Measurements from ENCODE around the gene DAB1. TPM values are rescaled to one million over a fixed set of nuclear protein-coding genes. Genes with fewer than 3 reads are reported as not detected.

Gene DAB1
- total RNA-seq, 4 donors from 2014 or later, result 0.22 TPM; not detected in 3

DNA sequence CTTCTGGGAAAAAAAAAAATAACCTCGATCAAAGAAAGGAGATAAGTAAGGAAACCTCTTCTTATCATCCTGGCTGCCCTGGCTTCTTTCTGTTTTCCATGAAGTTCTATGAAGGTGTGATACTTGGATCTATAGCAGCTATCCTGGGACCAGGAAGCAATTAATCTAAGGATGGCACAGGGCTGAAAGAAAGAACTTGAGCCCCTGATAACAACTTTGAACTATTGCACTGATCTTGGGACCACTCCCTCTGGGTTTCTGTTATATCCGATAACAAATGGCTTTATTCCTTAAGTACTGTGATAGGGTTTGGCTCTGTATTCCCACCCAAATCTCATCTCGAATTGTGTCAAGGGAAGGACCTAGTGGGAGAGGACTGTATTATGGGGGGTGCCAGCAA is 104.1 kb downstream of the DAB1 start:
- intact Hi-C loops (cut with DNase I; ENCODE audit: low total_unique reads), result no loop called here
- TF ChIP-seq POLR2A (IDR thresholded peaks at IDR 0.05), result no peak
- TF ChIP-seq, protein P1, sequence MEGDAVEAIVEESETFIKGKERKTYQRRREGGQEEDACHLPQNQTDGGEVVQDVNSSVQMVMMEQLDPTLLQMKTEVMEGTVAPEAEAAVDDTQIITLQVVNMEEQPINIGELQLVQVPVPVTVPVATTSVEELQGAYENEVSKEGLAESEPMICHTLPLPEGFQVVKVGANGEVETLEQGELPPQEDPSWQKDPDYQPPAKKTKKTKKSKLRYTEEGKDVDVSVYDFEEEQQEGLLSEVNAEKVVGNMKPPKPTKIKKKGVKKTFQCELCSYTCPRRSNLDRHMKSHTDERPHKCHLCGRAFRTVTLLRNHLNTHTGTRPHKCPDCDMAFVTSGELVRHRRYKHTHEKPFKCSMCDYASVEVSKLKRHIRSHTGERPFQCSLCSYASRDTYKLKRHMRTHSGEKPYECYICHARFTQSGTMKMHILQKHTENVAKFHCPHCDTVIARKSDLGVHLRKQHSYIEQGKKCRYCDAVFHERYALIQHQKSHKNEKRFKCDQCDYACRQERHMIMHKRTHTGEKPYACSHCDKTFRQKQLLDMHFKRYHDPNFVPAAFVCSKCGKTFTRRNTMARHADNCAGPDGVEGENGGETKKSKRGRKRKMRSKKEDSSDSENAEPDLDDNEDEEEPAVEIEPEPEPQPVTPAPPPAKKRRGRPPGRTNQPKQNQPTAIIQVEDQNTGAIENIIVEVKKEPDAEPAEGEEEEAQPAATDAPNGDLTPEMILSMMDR (IDR thresholded peaks at IDR 0.05 in 4 of 5, conservative IDR thresholded peaks at IDR 0.05 in 1 of 5), result no peak

DNA sequence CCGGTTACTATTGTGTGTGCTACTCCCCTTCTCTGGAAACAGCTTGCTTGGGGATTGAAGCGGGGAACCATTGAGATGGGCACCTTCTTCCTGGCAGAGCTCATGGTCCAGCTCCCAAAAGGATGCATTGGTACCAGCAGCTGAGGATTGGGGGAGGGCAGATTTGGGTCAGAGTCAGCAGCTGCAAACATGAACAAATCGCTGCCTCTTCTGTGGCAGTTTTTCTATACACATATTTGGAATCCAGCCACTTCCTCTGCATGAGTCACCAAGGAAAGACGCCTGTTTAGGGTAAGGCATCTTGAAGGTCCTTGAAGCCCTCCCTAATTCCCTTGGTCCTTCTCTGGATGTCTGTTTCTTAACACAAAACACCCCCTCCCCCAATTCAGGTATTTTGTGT is 104.7 kb downstream of the DAB1 start:
- TF ChIP-seq, protein P1 (IDR thresholded peaks at IDR 0.05 in 4 of 5, conservative IDR thresholded peaks at IDR 0.05 in 1 of 5), result no peak
- no peak for TF ChIP-seq POLR2A (IDR thresholded peaks at IDR 0.05)
- in situ Hi-C loops (cut with MboI; ENCODE audit: low sequenced_read_pairs in 4 of 4), result no loop called here
- no peaks in the 10 kb centered on the region for H3K4me1 ChIP-seq
- ATAC-seq (no peak), DNase-seq (no peak)
- no peaks in the 10 kb centered on the region for H3K9me3 ChIP-seq
- H3K27ac ChIP-seq, result no peak overlapping the region
- H3K27me3 ChIP-seq, result no peaks in the 10 kb centered on the region
- intact Hi-C loops (cut with DNase I; ENCODE audit: low total_unique reads), result no loop called here
- no peak overlapping the region for H3K4me3 ChIP-seq
- no peaks in the 10 kb centered on the region for H3K36me3 ChIP-seq

More for the DNA sequence above, 104.1 kb downstream of the DAB1 start:
- in situ Hi-C loops (cut with MboI; ENCODE audit: low sequenced_read_pairs in 4 of 4), result no loop called here
- Histone ChIP-seq H3K36me3 (no peaks in the 10 kb centered on the region), H3K4me1 (no peaks in the 10 kb centered on the region), H3K4me3 (no peak overlapping the region), H3K9me3 (no peaks in the 10 kb centered on the region), H3K27me3 (no peaks in the 10 kb centered on the region), H3K27ac (no peak overlapping the region)
- DNase-seq (no peak), ATAC-seq (no peak)

DNA sequence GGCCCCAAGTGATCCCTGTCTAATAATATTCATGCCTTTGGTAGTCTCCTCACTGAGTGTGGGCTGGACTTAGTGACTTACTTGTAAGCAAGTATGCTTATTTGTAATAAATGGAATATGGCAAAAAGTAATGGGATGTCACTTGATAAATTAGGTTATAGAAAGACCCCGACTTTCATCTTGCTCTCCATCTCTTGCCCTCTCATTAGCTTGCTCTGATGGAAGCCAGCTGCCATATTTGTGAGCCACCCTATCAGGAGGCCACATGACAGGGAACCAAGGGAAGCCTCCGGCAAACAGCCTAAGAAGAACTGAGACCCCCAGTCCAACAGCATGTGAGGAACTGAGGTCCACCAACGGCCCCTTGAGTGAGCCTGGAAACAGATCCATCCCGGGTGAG is 107.0 kb downstream of the DAB1 start:
- H3K9me3 ChIP-seq, result no peaks in the 10 kb centered on the region
- intact Hi-C loops (cut with DNase I; ENCODE audit: low total_unique reads) (no loop called here), in situ Hi-C loops (cut with MboI; ENCODE audit: low sequenced_read_pairs in 4 of 4) (no loop called here)
- no peak overlapping the region for H3K4me3 ChIP-seq
- H3K27ac ChIP-seq, result no peak overlapping the region
- DNase-seq, result no peak
- ATAC-seq, result no peak
- no peaks in the 10 kb centered on the region for H3K27me3 ChIP-seq
- no peaks in the 10 kb centered on the region for H3K4me1 ChIP-seq
- TF ChIP-seq POLR2A (IDR thresholded peaks at IDR 0.05), result no peak
- TF ChIP-seq, protein P1 (IDR thresholded peaks at IDR 0.05 in 4 of 5, conservative IDR thresholded peaks at IDR 0.05 in 1 of 5), result no peak
- H3K36me3 ChIP-seq, result no peaks in the 10 kb centered on the region

DNA sequence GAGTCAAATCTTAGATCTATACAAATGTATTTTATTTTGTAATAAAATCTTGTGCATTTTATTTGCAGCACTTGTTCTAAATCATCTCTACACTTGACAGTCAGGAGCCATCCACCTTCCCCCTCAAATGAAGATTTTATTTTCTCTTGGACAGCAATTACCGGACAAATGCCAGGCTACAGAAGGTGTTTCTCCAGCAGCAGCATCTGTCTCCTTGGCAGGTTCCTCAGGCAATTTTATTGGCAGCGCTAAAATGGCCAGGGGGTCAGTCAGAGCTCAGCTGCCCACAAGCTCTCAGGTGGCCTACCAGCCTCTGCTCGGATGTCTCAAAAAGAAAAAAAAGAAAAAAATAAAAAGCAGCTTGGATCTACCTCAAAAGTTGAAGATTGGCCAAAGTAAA is 107.6 kb downstream of the DAB1 start:
- TF ChIP-seq POLR2A (IDR thresholded peaks at IDR 0.05), result no peak
- TF ChIP-seq, protein P1 (IDR thresholded peaks at IDR 0.05 in 4 of 5, conservative IDR thresholded peaks at IDR 0.05 in 1 of 5), result no peak
- no peaks in the 10 kb centered on the region for H3K4me1 ChIP-seq
- H3K27ac ChIP-seq, result no peak overlapping the region
- H3K36me3 ChIP-seq, result no peaks in the 10 kb centered on the region
- in situ Hi-C loops (cut with MboI; ENCODE audit: low sequenced_read_pairs in 4 of 4), result no loop called here
- no peaks in the 10 kb centered on the region for H3K9me3 ChIP-seq
- intact Hi-C loops (cut with DNase I; ENCODE audit: low total_unique reads), result no loop called here
- ATAC-seq (no peak), DNase-seq (no peak)
- H3K4me3 ChIP-seq, result no peak overlapping the region
- H3K27me3 ChIP-seq, result no peaks in the 10 kb centered on the region

DNA sequence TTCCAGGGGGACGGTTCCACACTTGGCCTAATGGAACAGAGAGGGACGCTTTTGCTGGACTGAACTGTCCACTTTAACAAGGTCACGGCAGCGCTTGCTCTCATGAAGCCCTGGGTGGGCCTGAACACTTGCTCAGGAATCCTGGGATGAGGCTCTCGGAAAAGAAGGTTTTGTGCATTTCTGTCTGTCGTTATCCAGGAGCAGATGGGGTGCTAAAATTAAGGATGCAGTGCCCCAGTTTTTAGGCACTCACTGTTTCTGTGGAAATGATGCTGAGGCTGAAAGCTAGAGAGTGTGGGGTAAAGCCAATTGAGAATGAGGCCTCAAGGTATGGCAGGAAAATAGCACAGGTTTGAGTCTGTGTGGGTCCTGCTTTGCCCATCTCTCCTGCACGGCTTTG is 111.0 kb downstream of the DAB1 start:
- Histone ChIP-seq H3K27me3 (no peaks in the 10 kb centered on the region), H3K27ac (no peak overlapping the region), H3K36me3 (no peaks in the 10 kb centered on the region), H3K4me3 (no peak overlapping the region), H3K9me3 (no peaks in the 10 kb centered on the region), H3K4me1 (no peaks in the 10 kb centered on the region)
- ATAC-seq, result no peak
- TF ChIP-seq POLR2A (IDR thresholded peaks at IDR 0.05), result no peak
- TF ChIP-seq, protein P1 (IDR thresholded peaks at IDR 0.05 in 4 of 5, conservative IDR thresholded peaks at IDR 0.05 in 1 of 5), result no peak
- DNase-seq, result no peak
- intact Hi-C loops (cut with DNase I; ENCODE audit: low total_unique reads) (no loop called here), in situ Hi-C loops (cut with MboI; ENCODE audit: low sequenced_read_pairs in 4 of 4) (no loop called here)
